Measurements from ENCODE around the gene DNAJC12.

DNA sequence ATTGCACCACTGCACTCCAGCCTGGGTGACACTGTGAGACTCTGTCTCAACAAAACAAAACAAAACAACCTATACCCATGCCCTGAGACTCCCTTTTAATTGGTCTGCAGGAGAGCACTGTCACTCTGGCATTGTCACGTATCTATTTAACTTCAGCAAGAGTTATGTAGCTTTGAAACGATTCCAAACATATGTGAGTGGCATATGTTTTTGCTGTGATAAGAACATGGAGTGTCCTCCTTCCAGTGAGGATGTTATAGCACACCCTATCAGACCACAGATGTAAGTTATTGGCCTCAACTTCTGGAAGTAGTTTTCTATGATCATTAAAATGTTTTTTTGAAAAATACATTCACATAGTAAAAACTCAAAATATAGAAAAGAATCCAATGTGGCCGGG lies 15.5 kb upstream of the DNAJC12 start:
- peak; percentile 46 for TF ChIP-seq POLR2A (IDR thresholded peaks at IDR 0.05; ENCODE audit: low read length)
- TF ChIP-seq GATA1 (IDR thresholded peaks at IDR 0.05; ENCODE audit: low read depth, low read length), result peak; percentile 13
